Activated T-helper 2 cell treated with anti-CD3 and anti-CD28 coated beads, Interferon-gamma antibody, Interleukin-2, Interleukin-4, amounts not matched to agents 10 μg/mL and 5 μg/mL and 100 μg/mL, durations not matched to agents 14 hours and 24 hours and 36 hours (primary cell): Measurements from ENCODE around the gene CEP112. TPM values are rescaled to one million over a fixed set of nuclear protein-coding genes. Genes with fewer than 3 reads are reported as not detected.
"Not testable (repeated sequence)": the region's sequence is repeated elsewhere in the genome, so short reads cannot be mapped to it uniquely, and the experiment has no call there.

ENCODE experiments used
- DNase-seq: peaks from one replicate; pipeline ENCODE4 v3.0.0; 2021; ENCODE audit warnings: low spot score
- H3K27ac Mint-ChIP-seq: one replicate; pipeline ENCODE4 v1.8.0; 2021; ENCODE audit warnings: mixed read lengths
- H3K27me3 Mint-ChIP-seq: one replicate; pipeline ENCODE4 v1.8.0; 2021; ENCODE audit warnings: low read depth, mixed read lengths
- H3K36me3 Mint-ChIP-seq: one replicate; pipeline ENCODE4 v1.8.0; 2021; ENCODE audit warnings: low read depth, mixed read lengths
- H3K4me1 Mint-ChIP-seq: one replicate; pipeline ENCODE4 v1.8.0; 2021; ENCODE audit warnings: low read depth, mixed read lengths
- H3K4me3 Mint-ChIP-seq: one replicate; pipeline ENCODE4 v1.8.0; 2021; ENCODE audit warnings: low read depth, mild to moderate bottlenecking, moderate library complexity, mixed read lengths
- H3K9me3 Mint-ChIP-seq: one replicate; pipeline ENCODE4 v1.8.0; 2021; ENCODE audit warnings: mixed read lengths
- intact Hi-C: fragments of 100-400 bp; cut with micrococcal nuclease; formaldehyde crosslinking; loops from one replicate; pipeline ENCODE4 v1.15.1; 2023
- total RNA-seq: library from RNA; stranded (reverse); gene quantifications from 2 replicates; pipeline ENCODE4 v1.2.3, GENCODE V29; 2022

Gene CEP112
- total RNA-seq, 1 donor from 2014 or later = 0.66 TPM

- Mint-ChIP-seq H3K4me1 (no peaks in the 10 kb centered on the region), H3K27me3 (peaks cover 9% of the 10 kb centered on the region), H3K9me3 (no peaks in the 10 kb centered on the region), H3K36me3 (no peaks in the 10 kb centered on the region), H3K4me3 (no peak overlapping the region), H3K27ac (no peak overlapping the region)
- no peak for DNase-seq
- intact Hi-C loops = no loop called here
Observed at GRCh38 chr17:66126231-66126630, 65.7 kb downstream of the CEP112 start.

DNA sequence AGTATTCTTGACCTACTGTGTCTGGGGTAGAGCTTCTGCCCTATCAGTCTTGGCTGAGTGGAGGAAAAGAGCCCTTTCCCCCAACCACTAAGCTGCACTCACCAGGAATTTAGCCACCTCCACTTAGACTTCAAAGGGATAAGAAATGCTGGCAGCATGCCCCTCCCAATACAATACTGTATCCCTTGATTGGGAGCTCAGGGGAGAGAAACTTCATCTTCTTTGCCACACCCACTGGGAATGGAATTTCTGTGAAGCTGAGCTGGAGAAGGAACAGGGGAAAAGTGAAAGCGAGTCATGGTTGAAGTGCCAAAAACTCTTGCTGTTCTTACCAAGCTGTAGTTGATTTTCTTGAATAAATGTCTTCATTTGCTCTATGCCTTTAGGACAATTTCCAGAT is 68.8 kb downstream of the CEP112 start:
- no peak overlapping the region for H3K4me3 Mint-ChIP-seq
- H3K36me3 Mint-ChIP-seq = no peaks in the 10 kb centered on the region
- no peak overlapping the region for H3K27ac Mint-ChIP-seq
- DNase-seq = no peak
- no peaks in the 10 kb centered on the region for H3K4me1 Mint-ChIP-seq
- no peaks in the 10 kb centered on the region for H3K9me3 Mint-ChIP-seq
- intact Hi-C loops = no loop called here
- H3K27me3 Mint-ChIP-seq = peaks cover 7% of the 10 kb centered on the region

GRCh38 chr17:66115246-66115645 is 76.7 kb downstream of the CEP112 start:
- no peak overlapping the region for H3K4me3 Mint-ChIP-seq
- intact Hi-C loops = no loop called here
- H3K27ac Mint-ChIP-seq = no peak overlapping the region
- no peak for DNase-seq
- H3K9me3 Mint-ChIP-seq = peaks cover 3% of the 10 kb centered on the region
- no peaks in the 10 kb centered on the region for H3K36me3 Mint-ChIP-seq
- H3K27me3 Mint-ChIP-seq = peaks cover 3% of the 10 kb centered on the region
- no peaks in the 10 kb centered on the region for H3K4me1 Mint-ChIP-seq

- Mint-ChIP-seq H3K9me3 (peaks cover 3% of the 10 kb centered on the region), H3K27ac (no peak overlapping the region), H3K4me3 (no peak overlapping the region), H3K36me3 (no peaks in the 10 kb centered on the region), H3K27me3 (peaks cover 3% of the 10 kb centered on the region), H3K4me1 (no peaks in the 10 kb centered on the region)
- DNase-seq = no peak
- intact Hi-C loops = no loop called here
Observed at GRCh38 chr17:66114609-66115008, 77.3 kb downstream of the CEP112 start.

DNA sequence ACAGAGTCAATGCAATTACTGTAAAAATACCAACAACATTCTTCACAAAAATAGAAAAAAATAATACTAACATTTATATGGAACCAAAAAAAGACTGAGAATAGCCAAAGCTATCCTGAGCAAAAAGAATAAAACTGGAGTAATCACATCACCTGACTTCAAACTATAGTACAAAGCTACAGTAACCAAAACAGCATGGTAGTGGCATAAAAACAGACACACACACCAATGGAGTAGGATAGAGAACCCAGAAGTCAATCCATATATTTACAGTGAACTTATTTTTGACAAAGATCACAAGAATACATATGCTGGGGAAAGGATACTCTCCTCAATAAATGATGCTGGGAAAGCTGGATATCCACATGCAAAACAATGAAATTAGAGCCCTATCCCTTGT is 84.2 kb downstream of the CEP112 start:
- Mint-ChIP-seq H3K36me3 (no peaks in the 10 kb centered on the region), H3K4me1 (no peaks in the 10 kb centered on the region), H3K27me3 (peaks cover 14% of the 10 kb centered on the region), H3K4me3 (no peak overlapping the region), H3K27ac (no peak overlapping the region), H3K9me3 (peaks cover 12% of the 10 kb centered on the region)
- no peak for DNase-seq
- intact Hi-C loops = no loop called here

- no peaks in the 10 kb centered on the region for H3K9me3 Mint-ChIP-seq
Observed at GRCh38 chr17:66098040-66098439, 93.9 kb downstream of the CEP112 start.

GRCh38 chr17:66094727-66095126 is 97.2 kb downstream of the CEP112 start:
- no peaks in the 10 kb centered on the region for H3K4me1 Mint-ChIP-seq
- intact Hi-C loops = no loop called here
- peaks cover 9% of the 10 kb centered on the region for H3K9me3 Mint-ChIP-seq
- no peak overlapping the region for H3K27ac Mint-ChIP-seq
- H3K4me3 Mint-ChIP-seq = no peak overlapping the region
- H3K27me3 Mint-ChIP-seq = peaks cover 14% of the 10 kb centered on the region
- H3K36me3 Mint-ChIP-seq = no peaks in the 10 kb centered on the region
- no peak for DNase-seq

More at GRCh38 chr17:66098040-66098439, 93.9 kb downstream of the CEP112 start:
- H3K27ac Mint-ChIP-seq = no peak overlapping the region
- H3K27me3 Mint-ChIP-seq = peaks cover 9% of the 10 kb centered on the region
- H3K36me3 Mint-ChIP-seq = no peaks in the 10 kb centered on the region
- H3K4me1 Mint-ChIP-seq = no peaks in the 10 kb centered on the region
- DNase-seq = no peak
- H3K4me3 Mint-ChIP-seq = no peak overlapping the region
- intact Hi-C loops = no loop called here

DNA sequence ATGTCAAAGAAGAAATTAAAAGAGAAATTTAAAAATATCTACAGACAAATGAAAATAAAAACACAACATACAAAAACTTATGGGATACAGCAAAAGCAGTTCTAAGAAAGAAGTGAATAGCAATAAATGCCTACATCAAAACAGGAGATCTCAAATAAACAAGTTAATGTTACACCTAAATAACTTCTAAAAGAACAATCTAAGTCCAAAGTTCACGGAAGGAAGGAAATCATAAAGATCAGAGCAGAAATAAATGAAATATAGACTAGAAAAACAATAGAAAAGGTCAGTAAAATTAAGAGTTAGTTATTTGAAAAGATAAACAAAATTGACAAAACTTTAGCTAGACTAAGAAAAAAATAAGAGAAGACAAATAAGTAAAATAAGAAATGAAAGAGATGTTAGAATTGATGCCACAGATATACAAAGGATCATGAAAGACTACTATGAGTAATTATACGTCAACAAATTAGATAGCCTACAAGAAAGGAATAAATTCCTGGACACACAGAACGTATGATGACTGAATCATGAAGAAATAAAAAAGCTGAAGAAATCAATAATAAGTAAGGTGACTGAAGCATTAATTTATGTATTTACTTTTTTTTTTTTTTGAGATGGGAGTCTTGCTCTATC is 100.4 kb downstream of the CEP112 start:
- no peak for DNase-seq
- Mint-ChIP-seq H3K4me1 (no peaks in the 10 kb centered on the region), H3K27ac (no peak overlapping the region), H3K36me3 (no peaks in the 10 kb centered on the region), H3K27me3 (peaks cover 5% of the 10 kb centered on the region), H3K9me3 (peaks cover 14% of the 10 kb centered on the region), H3K4me3 (no peak overlapping the region)
- intact Hi-C loops = no loop called here

- Mint-ChIP-seq H3K4me3 (no peak overlapping the region), H3K27me3 (peaks cover 5% of the 10 kb centered on the region), H3K36me3 (no peaks in the 10 kb centered on the region), H3K4me1 (no peaks in the 10 kb centered on the region), H3K9me3 (peaks cover 14% of the 10 kb centered on the region), H3K27ac (no peak overlapping the region)
- intact Hi-C loops = no loop called here
- DNase-seq = no peak
Observed at GRCh38 chr17:66089764-66090163, 102.2 kb downstream of the CEP112 start.

GRCh38 chr17:66088173-66088572 is 103.8 kb downstream of the CEP112 start:
- Mint-ChIP-seq H3K27ac (no peak overlapping the region), H3K36me3 (no peaks in the 10 kb centered on the region), H3K9me3 (peaks cover 14% of the 10 kb centered on the region), H3K27me3 (peaks cover 10% of the 10 kb centered on the region), H3K4me3 (no peak overlapping the region), H3K4me1 (no peaks in the 10 kb centered on the region)
- intact Hi-C loops = no loop called here
- no peak for DNase-seq

GRCh38 chr17:66087073-66087472 is 104.9 kb downstream of the CEP112 start:
- Mint-ChIP-seq H3K27ac (no peak overlapping the region), H3K27me3 (peaks cover 8% of the 10 kb centered on the region), H3K4me3 (no peak overlapping the region), H3K9me3 (peaks cover 14% of the 10 kb centered on the region), H3K36me3 (no peaks in the 10 kb centered on the region), H3K4me1 (no peaks in the 10 kb centered on the region)
- intact Hi-C loops = no loop called here
- no peak for DNase-seq

- H3K4me1 Mint-ChIP-seq = no peaks in the 10 kb centered on the region
- intact Hi-C loops = no loop called here
- no peaks in the 10 kb centered on the region for H3K36me3 Mint-ChIP-seq
- DNase-seq = no peak
- H3K27me3 Mint-ChIP-seq = peaks cover 5% of the 10 kb centered on the region
- no peak overlapping the region for H3K4me3 Mint-ChIP-seq
- H3K27ac Mint-ChIP-seq = no peak overlapping the region
- H3K9me3 Mint-ChIP-seq = peaks cover 10% of the 10 kb centered on the region
Observed at GRCh38 chr17:66085221-66085620, 106.7 kb downstream of the CEP112 start.

DNA sequence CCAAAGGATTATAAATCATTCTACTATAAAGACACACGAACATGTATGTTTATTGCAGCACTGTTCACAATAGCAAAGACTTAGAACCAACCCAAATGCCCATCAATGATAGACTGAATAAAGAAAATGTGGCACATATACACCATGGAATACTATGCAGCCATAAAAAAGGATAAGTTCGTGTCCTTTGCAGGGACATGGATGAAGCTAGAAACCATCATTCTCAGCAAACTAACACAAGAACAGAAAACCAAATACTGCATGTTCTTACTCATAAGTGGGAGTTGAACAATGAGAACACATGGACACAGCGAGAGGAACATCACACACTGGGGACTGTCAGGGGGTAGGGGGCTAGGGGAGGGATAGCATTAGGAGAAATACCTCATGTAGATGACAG is 111.3 kb downstream of the CEP112 start:
- H3K9me3 Mint-ChIP-seq, H3K36me3 Mint-ChIP-seq, H3K4me3 Mint-ChIP-seq, H3K27me3 Mint-ChIP-seq, H3K27ac Mint-ChIP-seq, intact Hi-C loops, DNase-seq: not testable (repeated sequence)
- H3K4me1 Mint-ChIP-seq = peaks cover 10% of the 10 kb centered on the region
